Upper lobe of left lung (tissue), 6 donors: Measurements from ENCODE around the gene OR6J1. TPM values are rescaled to one million over a fixed set of nuclear protein-coding genes. Genes with fewer than 3 reads are reported as not detected.
"Not testable (repeated sequence)": the region's sequence is repeated elsewhere in the genome, so short reads cannot be mapped to it uniquely, and the experiment has no call there.

Experiments used
- ATAC-seq, 2 donors: fragments of 200-7000 bp; cut with Tn5 transposase; one replicate each; pipeline ENCODE4 v1.9.1; 2022; ENCODE audit warnings: mild to moderate bottlenecking in 2 of 2, moderate library complexity in 2 of 2; ENCODE audit not compliant: low FRiP score in 2 of 2
- DNase-seq, 2 donors: peaks; one replicate each; pipeline ENCODE4 v3.0.0-alpha.2; 2019 to 2020
- H3K27ac ChIP-seq, 4 donors: fragments of 200-600 bp; sonication (generic); one replicate each; pipeline ENCODE4 v1.5.1; 2016 to 2019
- H3K27me3 ChIP-seq, 4 donors: fragments of 200-600 bp; sonication (generic); one replicate each; pipeline ENCODE4 v1.5.1; 2017 to 2019
- H3K36me3 ChIP-seq, 4 donors: fragments of 200-600 bp; sonication (generic); one replicate each; pipeline ENCODE4 v1.5.1; 2016 to 2019
- H3K4me1 ChIP-seq, 4 donors: fragments of 200-600 bp; sonication (generic); one replicate each; pipeline ENCODE4 v1.5.1; 2018 to 2019
- H3K4me3 ChIP-seq, 4 donors: fragments of 200-600 bp; sonication (generic); one replicate each; pipeline ENCODE4 v1.5.1; 2017 to 2019; ENCODE audit warnings: mild to moderate bottlenecking in 2 of 4, moderate library complexity in 1 of 4
- H3K9me3 ChIP-seq, 4 donors: fragments of 200-600 bp; sonication (generic); one replicate each; pipeline ENCODE4 v1.5.1; 2018 to 2019
- CTCF ChIP-seq, 6 experiments: fragments of 450-650 bp in 4 of 6; fragments of 200-600 bp in 2 of 6; sonication (generic) in 2 of 6; IDR thresholded peaks; one replicate each; pipeline ENCODE4 v1.5.1; 2016 to 2019; ENCODE audit warnings: antibody characterized with exemption in 6 of 6
- EP300 ChIP-seq, 4 donors: sonication (generic); formaldehyde crosslinking; IDR thresholded peaks; one replicate each; pipeline ENCODE4 v1.5.1; 2017; ENCODE audit warnings: antibody characterized with exemption in 4 of 4, control low read depth in 2 of 4
- POLR2A ChIP-seq, 4 donors: fragments of 450-650 bp; IDR thresholded peaks; one replicate each; pipeline ENCODE4 v1.5.1; 2016 to 2017; ENCODE audit warnings: antibody characterized with exemption in 4 of 4, mild to moderate bottlenecking in 2 of 4
- POLR2AphosphoS5 ChIP-seq, 2 donors: sonication (generic); formaldehyde crosslinking; IDR thresholded peaks; one replicate each; pipeline ENCODE4 v1.5.1; 2017; ENCODE audit warnings: antibody characterized with exemption in 2 of 2
- WGBS, 2 donors: methylation state at CpG; one replicate each; pipeline ENCODE4 v1.1.5; 2017 to 2018; 5-methylcytosine and 5-hydroxymethylcytosine counted together
- total RNA-seq, 6 donors: library from RNA; depleted of rRNA in 4 of 6; stranded (reverse); fragments of >200 nt in 4 of 6; gene quantifications; one replicate each; pipeline versions ENCODE4 v1.1.0 to v1.2.1, GENCODE V29; 2016 to 2021
- donor health status: DM: no; HTN: no; CAD: no; lungs with moderate emphysema.
- donor health status: DM: no; HTN: yes; CAD: no; lungs with severe emphysema.

OR6J1 gene
- under 1 TPM in 1 of 6 donors, not detected in 5; 0.30 TPM for total RNA-seq

GRCh38 chr14:22644305-22644635, at the start of gene OR6J1:
OR6J1 (minus strand) TSS chr14:22644352; CDS start chr14:22634811, 9,541 bp downstream.
- Histone ChIP-seq H3K9me3 (no peaks in the 10 kb centered on the region), H3K27me3 (no peaks in the 10 kb centered on the region), H3K4me1 (no peaks in the 10 kb centered on the region), H3K36me3 (no peaks in the 10 kb centered on the region), H3K27ac (no peak within 1 kb of the TSS), H3K4me3 (no peak within 1 kb of the TSS)
- 65 to 67% methylated on average over 1 of the region's 1 CpG for WGBS, 2 donors
- peak in 1 of 2 donors; percentile 34 for ATAC-seq
- TF ChIP-seq POLR2AphosphoS5 (IDR thresholded peaks at IDR 0.05) (no peak), POLR2A (IDR thresholded peaks at IDR 0.05) (no peak), CTCF (IDR thresholded peaks at IDR 0.05) (no peak), EP300 (IDR thresholded peaks at IDR 0.05) (no peak)
- no peak for DNase-seq

GRCh38 chr14:22692194-22692593, 48.0 kb upstream of the OR6J1 start:
- no peak overlapping the region for H3K27ac ChIP-seq
- H3K36me3 ChIP-seq = no peaks in the 10 kb centered on the region
- H3K4me1 ChIP-seq = no peaks in the 10 kb centered on the region
- no peaks in the 10 kb centered on the region for H3K27me3 ChIP-seq
- H3K9me3 ChIP-seq = peaks cover 0 to 13% (median 5%) of the 10 kb centered on the region in 4 donors
- no peak for DNase-seq
- ATAC-seq = no peak
- TF ChIP-seq POLR2A (IDR thresholded peaks at IDR 0.05) = no peak
- no peak for TF ChIP-seq EP300 (IDR thresholded peaks at IDR 0.05)
- TF ChIP-seq POLR2AphosphoS5 (IDR thresholded peaks at IDR 0.05) = no peak
- TF ChIP-seq CTCF (IDR thresholded peaks at IDR 0.05) = no peak
- H3K4me3 ChIP-seq = no peak overlapping the region

GRCh38 chr14:22691171-22691570, 47.0 kb upstream of the OR6J1 start:
- WGBS, 2 donors = 41 to 55% methylated on average over 2 of the region's 2 CpGs
- H3K9me3 ChIP-seq = peaks cover 0 to 13% (median 5%) of the 10 kb centered on the region in 4 donors
- TF ChIP-seq POLR2AphosphoS5 (IDR thresholded peaks at IDR 0.05) (no peak), CTCF (IDR thresholded peaks at IDR 0.05) (no peak), EP300 (IDR thresholded peaks at IDR 0.05) (no peak), POLR2A (IDR thresholded peaks at IDR 0.05) (no peak)
- DNase-seq = no peak
- H3K4me3 ChIP-seq = no peak overlapping the region
- no peaks in the 10 kb centered on the region for H3K27me3 ChIP-seq
- H3K36me3 ChIP-seq = no peaks in the 10 kb centered on the region
- no peak overlapping the region for H3K27ac ChIP-seq
- peak in 1 of 2 donors; percentile 51 for ATAC-seq
- H3K4me1 ChIP-seq = no peaks in the 10 kb centered on the region

- ATAC-seq (no peak), DNase-seq (no peak)
- Histone ChIP-seq H3K27ac (no peak overlapping the region), H3K27me3 (no peaks in the 10 kb centered on the region), H3K36me3 (no peaks in the 10 kb centered on the region), H3K4me3 (no peak overlapping the region), H3K4me1 (no peaks in the 10 kb centered on the region), H3K9me3 (peaks cover 0 to 13% (median 5%) of the 10 kb centered on the region in 4 donors)
- WGBS, 2 donors = 58 to 63% methylated on average over 1 of the region's 1 CpG
- TF ChIP-seq POLR2AphosphoS5 (IDR thresholded peaks at IDR 0.05) = peak in 1 of 2 donors; percentile 38
- no peak for TF ChIP-seq CTCF (IDR thresholded peaks at IDR 0.05)
These were observed 45.0 kb upstream of the OR6J1 start for GRCh38 chr14:22689199-22689598.

GRCh38 chr14:22687969-22688368, 43.8 kb upstream of the OR6J1 start:
- not testable (repeated sequence) for H3K27me3 ChIP-seq, H3K27ac ChIP-seq, H3K4me1 ChIP-seq, H3K36me3 ChIP-seq, H3K4me3 ChIP-seq, DNase-seq, ATAC-seq
- 91 to 98% methylated on average over 3 of the region's 3 CpGs for WGBS, 2 donors
- H3K9me3 ChIP-seq = peaks cover 0 to 11% (median 4%) of the 10 kb centered on the region in 4 donors

- H3K9me3 ChIP-seq, H3K36me3 ChIP-seq, H3K4me3 ChIP-seq, H3K27ac ChIP-seq, H3K4me1 ChIP-seq, ATAC-seq, H3K27me3 ChIP-seq: not testable (repeated sequence)
- DNase-seq = peak in 1 of 2 donors; percentile 3
- WGBS, 2 donors = 30 to 55% methylated on average over 4 to 6 of the region's 6 CpGs
These were observed 42.0 kb upstream of the OR6J1 start for GRCh38 chr14:22686176-22686611.
